Glomerular visceral epithelial cell (primary cell): ENCODE measurements around the gene DIPK1C.

Experiments used
- DNase-seq: peaks from one replicate; pipeline ENCODE4 v3.0.0-alpha.2; 2016; ENCODE audit errors: extremely low spot score

Gene DIPK1C

GRCh38 chr18:74453016-74453566 lies 4.0 kb downstream of the DIPK1C start:
- DNase-seq, result no peak

GRCh38 chr18:74451148-74451547 lies 6.0 kb downstream of the DIPK1C start:
- DNase-seq, result no peak

- DNase-seq, result no peak
Measured at GRCh38 chr18:74450626-74451025, 6.5 kb downstream of the DIPK1C start.

- DNase-seq, result no peak
Measured at GRCh38 chr18:74447404-74448152, 9.5 kb downstream of the DIPK1C start.

- DNase-seq, result no peak
Measured at GRCh38 chr18:74446631-74447403, 10.3 kb downstream of the DIPK1C start.

- DNase-seq, result no peak
Measured at GRCh38 chr18:74446178-74446577, 10.9 kb downstream of the DIPK1C start.

GRCh38 chr18:74445585-74445984 lies 11.5 kb downstream of the DIPK1C start:
- no peak for DNase-seq

GRCh38 chr18:74444104-74444503 lies 13.0 kb downstream of the DIPK1C start:
- DNase-seq, result no peak

GRCh38 chr18:74440808-74441427 lies 16.2 kb downstream of the DIPK1C start:
- no peak for DNase-seq

GRCh38 chr18:74438091-74438490 lies 19.0 kb downstream of the DIPK1C start:
- no peak for DNase-seq

- no peak for DNase-seq
Measured at GRCh38 chr18:74436158-74436769, 20.8 kb downstream of the DIPK1C start.

GRCh38 chr18:74435740-74436139 lies 21.4 kb downstream of the DIPK1C start:
- no peak for DNase-seq

GRCh38 chr18:74434466-74434865 lies 22.6 kb downstream of the DIPK1C start:
- no peak for DNase-seq

- DNase-seq, result no peak
Measured at GRCh38 chr18:74430806-74431571, 26.1 kb downstream of the DIPK1C start.

- DNase-seq, result no peak
Measured at GRCh38 chr18:74430231-74430630, 26.9 kb downstream of the DIPK1C start.

- DNase-seq, result no peak
Measured at GRCh38 chr18:74429096-74429495, 28.0 kb downstream of the DIPK1C start.

- DNase-seq, result no peak
Measured at GRCh38 chr18:74427442-74428112, 29.5 kb downstream of the DIPK1C start.

- no peak for DNase-seq
Measured at GRCh38 chr18:74425876-74426275, 31.2 kb downstream of the DIPK1C start.

GRCh38 chr18:74425161-74425560 lies 31.9 kb downstream of the DIPK1C start:
- DNase-seq, result no peak

GRCh38 chr18:74422541-74422940 lies 34.6 kb downstream of the DIPK1C start:
- DNase-seq, result no peak

- DNase-seq, result no peak
Measured at GRCh38 chr18:74420926-74421325, 36.2 kb downstream of the DIPK1C start.
